GM10847 (cell line): ENCODE data around the gene MXRA5.

ENCODE experiments used
- POLR2A ChIP-seq: IDR thresholded peaks from 2 replicates; pipeline ENCODE4 v1.6.1; 2011; ENCODE audit not compliant: insufficient read length; ENCODE audit errors: extremely low read depth

MXRA5 gene

GRCh38 chrX:3351276-3351675, 4.8 kb upstream of the MXRA5 start:
- no peak for TF ChIP-seq POLR2A

GRCh38 chrX:3348191-3348590, 1.7 kb upstream of the MXRA5 start:
- no peak for TF ChIP-seq POLR2A

- TF ChIP-seq POLR2A: no peak
Observed at GRCh38 chrX:3345281-3346191, 916 bp downstream of the MXRA5 start.

GRCh38 chrX:3340016-3340415, 6.4 kb downstream of the MXRA5 start:
- no peak for TF ChIP-seq POLR2A

GRCh38 chrX:3326681-3327080, 19.8 kb downstream of the MXRA5 start:
- TF ChIP-seq POLR2A: no peak

GRCh38 chrX:3320471-3321046, 25.9 kb downstream of the MXRA5 start:
- TF ChIP-seq POLR2A: no peak

- TF ChIP-seq POLR2A: no peak
Observed at GRCh38 chrX:3317191-3317718, 29.2 kb downstream of the MXRA5 start.

- no peak for TF ChIP-seq POLR2A
Observed at GRCh38 chrX:3312109-3312508, 34.3 kb downstream of the MXRA5 start.

- no peak for TF ChIP-seq POLR2A
Observed at GRCh38 chrX:3307881-3308280, 38.6 kb downstream of the MXRA5 start.

GRCh38 chrX:3299636-3300035, 46.8 kb downstream of the MXRA5 start:
- TF ChIP-seq POLR2A: no peak

GRCh38 chrX:3295731-3296130, 50.7 kb downstream of the MXRA5 start:
- no peak for TF ChIP-seq POLR2A

GRCh38 chrX:3293251-3293650, 53.2 kb downstream of the MXRA5 start:
- TF ChIP-seq POLR2A: no peak

GRCh38 chrX:3290561-3290960, 55.9 kb downstream of the MXRA5 start:
- no peak for TF ChIP-seq POLR2A

GRCh38 chrX:3286196-3286945, 60.1 kb downstream of the MXRA5 start:
- no peak for TF ChIP-seq POLR2A

- TF ChIP-seq POLR2A: no peak
Observed at GRCh38 chrX:3280706-3281105, 65.7 kb downstream of the MXRA5 start.

- no peak for TF ChIP-seq POLR2A
Observed at GRCh38 chrX:3271834-3272186, 74.6 kb downstream of the MXRA5 start.
